GM12878 (cell line): ENCODE data around the gene GGT6. TPM values are rescaled to one million over a fixed set of nuclear protein-coding genes. Genes with fewer than 3 reads are reported as not detected.

Experiments
- ATAC-seq: fragments of 200-7000 bp; cut with Tn5 transposase; 3 replicates; pipeline ENCODE4 v1.9.1; 2020; ENCODE audit warnings: mild to moderate bottlenecking, moderate library complexity
- BruUV-seq: library from RNA; stranded (reverse); fragments of 400-500 nt; replicated peaks from 2 replicates; lab custom pipeline; 2021; lab: Mats Ljungman, UMichigan
- CTCF ChIA-PET: fragments of 300-600 bp; sonication (Branson Sonifier 250); formaldehyde crosslinking; extraction: SDS; loops from one replicate; lab custom pipeline; 2021; ENCODE audit warnings: inconsistent platforms; lab: Yijun Ruan, JAX
- POLR2A ChIA-PET: fragments of 350-600 bp; formaldehyde crosslinking; extraction: SDS; loops from one replicate; lab custom pipeline; 2021; ENCODE audit warnings: inconsistent platforms; lab: Charles Lee
- RAD21 ChIA-PET: fragments of 300-600 bp; sonication (Branson Sonifier 250); formaldehyde crosslinking; loops from one replicate; lab custom pipeline; 2023; ENCODE audit warnings: antibody characterized with exemption; ENCODE audit not compliant: unreplicated experiment; lab: Charles Lee
- SMC1A ChIA-PET: fragments of 300-600 bp; sonication (Branson Sonifier 250); formaldehyde crosslinking; loops from one replicate; lab custom pipeline; 2023; ENCODE audit not compliant: unreplicated experiment, uncharacterized antibody; lab: Charles Lee
- DNase-seq: peaks from one replicate; pipeline ENCODE4 v3.0.0-alpha.2; 2011; ENCODE audit warnings: low read depth, low spot score
- FAIRE-seq: peaks from 3 replicates; lab custom pipeline; 2011; peaks lifted over from hg19 to GRCh38; lab: Jason Lieb, UNC
- H2AFZ ChIP-seq: 2 replicates; pipeline ENCODE4 v1.6.0; 2011; ENCODE audit warnings: low read depth, low read length, control low read depth; ENCODE audit not compliant: control insufficient read depth
- H3K27ac ChIP-seq: 2 replicates; pipeline ENCODE4 v1.5.1; 2011; ENCODE audit warnings: control low read depth; ENCODE audit not compliant: control insufficient read depth, insufficient read depth
- H3K27me3 ChIP-seq, 2 experiments: replicated peaks in 1 of 2; 2 replicates each; pipeline versions ENCODE4 v1.6.0 to v1.6.1; 2011; ENCODE audit warnings: low read length in 1 of 2; ENCODE audit not compliant: control insufficient read depth in 2 of 2, insufficient read depth in 2 of 2
- H3K36me3 ChIP-seq, 2 experiments: 2 replicates each; pipeline ENCODE4 v1.5.1; 2011; ENCODE audit warnings: low read length in 1 of 2; ENCODE audit not compliant: control insufficient read depth in 2 of 2, insufficient read depth in 2 of 2
- H3K4me1 ChIP-seq: 2 replicates; pipeline ENCODE4 v1.6.1; 2011; ENCODE audit warnings: mild to moderate bottlenecking, low read length, moderate library complexity, mixed read lengths; ENCODE audit not compliant: control insufficient read depth, insufficient read depth
- H3K4me2 ChIP-seq: 2 replicates; pipeline ENCODE4 v1.6.0; 2011; ENCODE audit warnings: control low read depth; ENCODE audit not compliant: control insufficient read depth, insufficient read depth
- H3K4me3 ChIP-seq: fragments of 200-600 bp; sonication (generic); 2 replicates; pipeline ENCODE4 v1.5.1; 2016
- H3K79me2 ChIP-seq: 2 replicates; pipeline ENCODE4 v1.6.0; 2011; ENCODE audit warnings: low read length; ENCODE audit not compliant: control insufficient read depth, insufficient read depth
- H3K9ac ChIP-seq: 2 replicates; pipeline ENCODE4 v1.8.0; 2011; ENCODE audit warnings: low read length, control low read depth, mixed read lengths; ENCODE audit not compliant: control insufficient read depth, insufficient read depth
- H3K9me3 ChIP-seq: replicated peaks from 3 replicates; pipeline ENCODE4 v1.5.1; 2011; ENCODE audit warnings: mild to moderate bottlenecking, low read length; ENCODE audit not compliant: control insufficient read depth, insufficient read depth
- H4K20me1 ChIP-seq: 2 replicates; pipeline ENCODE4 v1.6.0; 2011; ENCODE audit not compliant: control insufficient read depth, insufficient read depth
- ESRRA ChIP-seq: IDR thresholded peaks from 2 replicates; pipeline ENCODE4 v1.6.1; 2012; ENCODE audit warnings: mild to moderate bottlenecking, low read length, improper control_type of control experiment
- FOS ChIP-seq: IDR thresholded peaks from 3 replicates; pipeline ENCODE4 v1.6.1; 2011; ENCODE audit warnings: borderline replicate concordance; ENCODE audit not compliant: insufficient read length; ENCODE audit errors: extremely low read depth
- HCFC1 ChIP-seq: fragments of 150-350 bp; IDR thresholded peaks from 2 replicates; pipeline ENCODE4 v1.6.1; 2014; ENCODE audit warnings: low read length
- HDAC6 ChIP-seq: fragments of 200-600 bp; sonication (generic); IDR thresholded peaks from one replicate; pipeline ENCODE4 v1.8.0; 2017; ENCODE audit warnings: antibody characterized with exemption; ENCODE audit not compliant: unreplicated experiment
- IRF3 ChIP-seq: fragments of 450-650 bp; IDR thresholded peaks from 2 replicates; pipeline ENCODE4 v1.6.1; 2014; ENCODE audit warnings: mild to moderate bottlenecking
- NKRF ChIP-seq: fragments of 450-650 bp; conservative IDR thresholded peaks from 2 replicates; pipeline ENCODE4 v1.6.1; 2017; ENCODE audit warnings: mild to moderate bottlenecking, moderate library complexity
- POLR2AphosphoS2 ChIP-seq: IDR thresholded peaks from 2 replicates; pipeline ENCODE4 v1.6.1; 2011; ENCODE audit warnings: low read depth, mild to moderate bottlenecking, low read length, improper control_type of control experiment, moderate library complexity
- RBBP5 ChIP-seq: fragments of 200-600 bp; sonication (generic); conservative IDR thresholded peaks from 2 replicates; pipeline ENCODE4 v1.6.1; 2016
- RCOR1 ChIP-seq: conservative IDR thresholded peaks from 2 replicates; pipeline ENCODE4 v1.6.1; 2012; ENCODE audit warnings: low read depth, low read length, improper control_type of control experiment
- SIX5 ChIP-seq: IDR thresholded peaks from 2 replicates; pipeline ENCODE4 v1.6.1; 2011; ENCODE audit warnings: mild to moderate bottlenecking, low read depth, low read length, moderate library complexity; ENCODE audit not compliant: severe bottlenecking
- SMAD5 ChIP-seq: IDR thresholded peaks from 2 replicates; pipeline ENCODE4 v1.6.1; 2016; ENCODE audit warnings: antibody characterized with exemption, low read depth
- SMC3 ChIP-seq: IDR thresholded peaks from 2 replicates; pipeline ENCODE4 v1.6.1; 2011; ENCODE audit warnings: low read length, improper control_type of control experiment, borderline replicate concordance
- TCF7 ChIP-seq: IDR thresholded peaks from 2 replicates; pipeline ENCODE4 v1.6.1; 2014; ENCODE audit warnings: antibody characterized with exemption, borderline replicate concordance
- ZZZ3 ChIP-seq: IDR thresholded peaks from 2 replicates; pipeline ENCODE4 v1.6.1; 2011; ENCODE audit warnings: low read depth; ENCODE audit not compliant: control insufficient read depth, insufficient read length
- WGBS: methylation state at CpG from one replicate; pipeline ENCODE4 v1.1.6; 2016; ENCODE audit warnings: low lambda C conversion rate; ENCODE audit not compliant: insufficient replicate concordance, insufficient coverage; ENCODE audit errors: missing lambda C conversion rate; 5-methylcytosine and 5-hydroxymethylcytosine counted together
- in situ Hi-C: fragments of 300-500 bp; cut with MboI; formaldehyde crosslinking; loops from 9 replicates; pipeline ENCODE4 v1.14.3; 2018; ENCODE audit warnings: mixed read lengths
- intact Hi-C: fragments of 100-400 bp; cut with micrococcal nuclease; formaldehyde crosslinking; loops from one replicate; pipeline ENCODE4 v1.14.2; 2022; ENCODE audit not compliant: unreplicated experiment
- polyA plus RNA-seq, 11 experiments: library from polyadenylated mRNA; depleted of rRNA in 4 of 11; unstranded in 6 of 11; stranded (reverse) in 5 of 11; fragments of >200 nt; fragmentation: Nextera tagmentation in 4 of 11; fragmentation: Illumina TruSeq in 1 of 11; extraction: Ambion mirVana in 4 of 11; extraction: Trizol in 1 of 11; gene quantifications; 1 replicate in 1 of 11; 2 replicates in 10 of 11; pipeline versions ENCODE4 v1.2.1 to v1.2.3, GENCODE V29; 2011 to 2016; ENCODE audit warnings: inconsistent platforms in 2 of 11, missing spikeins in 2 of 11, low read depth in 1 of 11
- total RNA-seq, 4 experiments: library from RNA; depleted of rRNA in 3 of 4; stranded (reverse); fragments of >200 nt in 3 of 4; fragmentation: Illumina TruSeq in 1 of 4; extraction: Trizol in 1 of 4; gene quantifications; 2 replicates each; pipeline versions ENCODE4 v1.2.1 to v1.2.3, GENCODE V29; 2013 to 2021

The GGT6 gene
- total and polyA plus RNA-seq, 10 of the 15 experiments (the other 5 are each of a cell fraction or from before 2014, with no cell fraction given), result 0.01 to 0.26 (median 0.13) TPM; not detected in 5

GRCh38 chr17:4602041-4602440 is 41.7 kb upstream of the GGT6 start:
- Histone ChIP-seq H4K20me1 (no peaks in the 10 kb centered on the region), H3K4me2 (no peak overlapping the region), H3K79me2 (no peaks in the 10 kb centered on the region), H3K27me3 (no peaks in the 10 kb centered on the region; a peak in 2 of 4 replicates), H3K36me3 (no peaks in the 10 kb centered on the region), H3K4me3 (no peak overlapping the region), H3K9me3 (no peaks in the 10 kb centered on the region), H3K27ac (no peak overlapping the region), H3K4me1 (no peaks in the 10 kb centered on the region), H3K9ac (no peak overlapping the region), H2AFZ (no peak overlapping the region)
- ATAC-seq (no peak), FAIRE-seq (no peak), DNase-seq (no peak)
- ChIA-PET CTCF (interaction anchor here (1.0 to 1.7 kb wide), 2 partner anchors 35 to 37 kb away, joined by 3 to 4 read pairs; no protein-coding TSS in a partner anchor), RAD21 (no interaction called here), SMC1A (no interaction called here), POLR2A (interaction anchor here (0.6 to 1.2 kb wide), 2 partner anchors 177 to 184 kb away, joined by 3 to 5 read pairs; no protein-coding TSS in a partner anchor)
- intact Hi-C loops, result no loop called here
- TF ChIP-seq SMAD5, result no peak
- no peak for TF ChIP-seq NKRF
- 55% methylated on average over 4 of the region's 5 CpGs for WGBS
- no TSS peak for BruUV-seq
- in situ Hi-C loops, result no loop called here

- WGBS, result 39% methylated on average over 4 of the region's 4 CpGs
- SMC1A ChIA-PET, result no interaction called here
- no peak overlapping the region for H2AFZ ChIP-seq
- H3K27ac ChIP-seq, result no peak overlapping the region
- no peaks in the 10 kb centered on the region for H4K20me1 ChIP-seq
- H3K4me3 ChIP-seq, result no peak overlapping the region
- no peaks in the 10 kb centered on the region; a peak in 2 of 4 replicates for H3K27me3 ChIP-seq
- DNase-seq, result no peak
- ATAC-seq, result no peak
- in situ Hi-C loops (no loop called here), intact Hi-C loops (no loop called here)
- no TSS peak for BruUV-seq
- H3K79me2 ChIP-seq, result no peaks in the 10 kb centered on the region
- H3K36me3 ChIP-seq, result no peaks in the 10 kb centered on the region
- H3K9ac ChIP-seq, result no peak overlapping the region
- H3K9me3 ChIP-seq, result no peaks in the 10 kb centered on the region
- H3K4me2 ChIP-seq, result no peak overlapping the region
- FAIRE-seq, result no peak
- RAD21 ChIA-PET, result no interaction called here
- POLR2A ChIA-PET, result no interaction called here
- TF ChIP-seq POLR2AphosphoS2 (no peak), FOS (no peak), SMC3 (no peak), SIX5 (no peak), RBBP5 (no peak), ZZZ3 (no peak), ESRRA (no peak), HCFC1 (no peak), TCF7 (no peak), RCOR1 (no peak), HDAC6 (no peak), IRF3 (no peak)
- H3K4me1 ChIP-seq, result no peaks in the 10 kb centered on the region
- CTCF ChIA-PET, result no interaction called here
Observed at GRCh38 chr17:4601326-4601725, 40.9 kb upstream of the GGT6 start.
